ENCODE data around the gene FABP7.

The FABP7 gene

DNA sequence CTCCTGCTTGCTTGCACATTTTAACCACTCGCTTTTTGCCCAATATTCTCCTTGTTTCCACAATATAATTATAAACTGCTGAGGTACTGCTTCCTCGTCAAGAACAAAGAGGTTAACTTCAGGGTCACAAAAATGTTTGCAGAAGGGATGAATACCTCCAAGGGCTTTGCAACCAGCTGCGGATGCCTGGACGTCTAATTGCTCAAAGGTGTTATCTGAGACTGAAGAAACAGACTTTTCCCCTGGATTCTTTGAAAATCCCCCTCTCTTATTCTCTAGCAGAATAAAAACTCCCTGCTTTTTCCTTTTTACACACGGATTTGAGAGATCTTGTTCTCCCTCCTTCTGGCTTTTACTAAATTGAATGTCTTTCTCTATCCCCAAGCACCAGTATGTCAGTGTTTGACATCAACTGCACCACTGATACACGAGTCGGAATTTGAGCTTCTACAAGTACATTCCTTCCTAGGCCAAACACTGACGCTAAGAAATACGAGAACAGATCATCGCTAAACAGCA, 9.2 kb downstream of the FABP7 start:
- DNase-seq (ENCODE audit: low spot score) = no peak
- TF ChIP-seq, protein P1, sequence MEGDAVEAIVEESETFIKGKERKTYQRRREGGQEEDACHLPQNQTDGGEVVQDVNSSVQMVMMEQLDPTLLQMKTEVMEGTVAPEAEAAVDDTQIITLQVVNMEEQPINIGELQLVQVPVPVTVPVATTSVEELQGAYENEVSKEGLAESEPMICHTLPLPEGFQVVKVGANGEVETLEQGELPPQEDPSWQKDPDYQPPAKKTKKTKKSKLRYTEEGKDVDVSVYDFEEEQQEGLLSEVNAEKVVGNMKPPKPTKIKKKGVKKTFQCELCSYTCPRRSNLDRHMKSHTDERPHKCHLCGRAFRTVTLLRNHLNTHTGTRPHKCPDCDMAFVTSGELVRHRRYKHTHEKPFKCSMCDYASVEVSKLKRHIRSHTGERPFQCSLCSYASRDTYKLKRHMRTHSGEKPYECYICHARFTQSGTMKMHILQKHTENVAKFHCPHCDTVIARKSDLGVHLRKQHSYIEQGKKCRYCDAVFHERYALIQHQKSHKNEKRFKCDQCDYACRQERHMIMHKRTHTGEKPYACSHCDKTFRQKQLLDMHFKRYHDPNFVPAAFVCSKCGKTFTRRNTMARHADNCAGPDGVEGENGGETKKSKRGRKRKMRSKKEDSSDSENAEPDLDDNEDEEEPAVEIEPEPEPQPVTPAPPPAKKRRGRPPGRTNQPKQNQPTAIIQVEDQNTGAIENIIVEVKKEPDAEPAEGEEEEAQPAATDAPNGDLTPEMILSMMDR (IDR thresholded peaks at IDR 0.05) = no peak
- Histone ChIP-seq H3K4me3 (peak overlapping the region; percentile 86), H3K27ac (peak overlapping the region; percentile 81 to 92)

DNA sequence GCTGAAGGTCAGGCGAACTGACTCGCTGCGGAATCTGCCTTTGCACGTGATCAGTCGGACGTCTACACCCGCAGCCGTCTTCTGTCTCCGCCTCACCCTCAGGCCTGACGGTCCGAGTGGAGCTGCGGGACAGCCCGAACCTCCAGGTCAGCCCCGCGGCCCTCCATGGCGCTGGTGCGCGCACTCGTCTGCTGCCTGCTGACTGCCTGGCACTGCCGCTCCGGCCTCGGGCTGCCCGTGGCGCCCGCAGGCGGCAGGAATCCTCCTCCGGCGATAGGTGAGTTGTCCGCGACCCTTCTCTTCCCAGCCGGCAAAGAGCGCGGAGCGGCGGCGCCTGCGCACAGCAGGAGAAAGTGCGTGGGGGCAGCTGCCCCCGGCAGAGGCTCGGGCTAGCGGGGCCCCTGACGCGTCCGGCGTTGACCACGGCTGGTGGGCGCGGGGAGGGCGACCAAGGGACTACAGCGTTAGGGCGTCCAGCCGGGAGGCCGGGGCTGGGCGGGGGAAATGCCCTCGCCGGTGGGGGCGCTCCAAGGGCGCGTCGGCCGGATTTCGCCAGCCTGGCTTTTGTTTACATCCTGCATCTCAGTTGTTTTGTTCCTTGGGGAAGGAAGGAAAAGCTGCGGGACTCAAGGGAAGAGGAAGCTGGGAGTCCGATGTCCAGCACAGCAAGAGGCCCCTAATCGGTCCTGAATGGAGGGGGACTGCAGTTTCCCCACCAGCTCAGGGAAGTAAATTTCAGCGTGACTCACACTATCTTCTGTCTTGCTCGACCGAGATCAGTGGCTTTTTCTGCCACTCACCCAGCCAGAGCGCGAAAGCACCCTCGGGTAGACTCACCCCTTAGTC, 9.9 kb downstream of the FABP7 start, which contains the start of gene SMPDL3A:
TSS of gene SMPDL3A (plus strand) at position 77 of the 846 bp plus-strand sequence. CDS start at position 166, 89 bp downstream.
- TF ChIP-seq, protein P1 (IDR thresholded peaks at IDR 0.05) = no peak
- H3K27ac ChIP-seq = peak within 1 kb of the TSS; percentile 81 to 92
- peak; percentile 87 for DNase-seq (ENCODE audit: low spot score)
- H3K4me3 ChIP-seq = peak within 1 kb of the TSS; percentile 86

DNA sequence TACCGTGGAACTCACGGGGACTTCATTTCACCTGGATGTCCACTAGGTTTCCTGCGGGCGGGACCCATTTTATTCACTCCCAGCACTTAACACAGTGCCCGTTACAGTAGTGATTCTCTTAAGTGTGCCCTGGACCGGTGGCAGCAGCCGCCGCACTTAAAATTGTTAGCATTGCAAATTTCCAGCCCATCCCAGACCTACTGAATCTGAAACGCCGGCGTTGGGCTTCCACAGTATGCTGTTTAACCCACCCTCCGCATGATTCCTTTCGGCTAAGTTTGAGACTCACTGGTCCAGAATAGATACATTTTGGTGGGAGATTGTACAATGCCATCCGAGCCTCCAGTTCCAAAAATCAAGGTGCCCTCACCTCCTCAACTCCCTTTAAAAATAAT, 10.5 kb downstream of the FABP7 start:
- TF ChIP-seq, protein P1 (IDR thresholded peaks at IDR 0.05) = no peak
- H3K4me3 ChIP-seq = peak overlapping the region; percentile 86
- DNase-seq (ENCODE audit: low spot score) = no peak
- H3K27ac ChIP-seq = peak overlapping the region; percentile 81 to 92

DNA sequence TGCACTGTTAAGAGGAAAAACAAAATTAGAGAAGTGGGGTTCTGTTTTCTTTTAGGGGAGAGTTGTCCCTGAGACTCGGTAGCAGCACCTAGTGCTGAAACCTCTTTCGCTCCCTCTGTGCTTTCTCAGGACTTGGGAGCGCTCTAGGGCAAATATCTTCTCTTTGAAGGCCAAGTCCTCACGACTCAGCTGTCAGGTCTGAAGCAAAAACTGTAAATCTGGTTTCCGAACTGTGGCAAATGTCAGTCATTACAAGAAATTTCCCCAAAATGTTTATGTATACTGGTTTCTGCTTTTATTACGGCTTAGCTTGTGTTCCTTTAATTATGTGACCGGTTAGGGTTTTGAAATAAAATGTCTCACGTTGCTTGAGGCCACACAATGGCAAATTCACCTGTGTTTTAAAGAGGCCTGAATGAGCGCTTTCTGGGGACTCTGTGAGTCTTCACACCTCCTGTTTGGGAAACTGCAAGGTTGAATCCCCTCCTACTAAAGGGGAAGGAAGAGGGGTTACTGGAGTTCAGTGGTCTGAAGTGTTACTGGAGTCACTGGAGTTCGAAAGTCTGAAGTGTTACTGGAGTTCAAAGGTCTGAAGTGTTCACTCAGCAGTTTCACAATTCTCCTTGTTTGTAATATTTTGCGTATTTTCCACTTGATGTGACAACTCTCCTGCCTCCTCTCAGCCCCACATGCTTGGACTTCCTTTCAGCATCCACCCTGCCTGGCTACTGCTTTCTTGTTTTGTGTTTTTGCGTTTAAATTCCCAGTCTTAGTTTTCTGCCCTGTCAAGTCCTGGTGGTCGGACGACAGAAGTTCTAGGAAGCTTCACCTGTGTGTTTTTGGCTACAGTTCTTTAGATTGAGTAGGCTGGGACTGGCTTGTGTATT, 11.2 kb downstream of the FABP7 start:
- DNase-seq (ENCODE audit: low spot score) = no peak
- H3K4me3 ChIP-seq = peak overlapping the region; percentile 86
- TF ChIP-seq, protein P1 (IDR thresholded peaks at IDR 0.05) = no peak
- H3K27ac ChIP-seq = peak overlapping the region; percentile 81 to 92

DNA sequence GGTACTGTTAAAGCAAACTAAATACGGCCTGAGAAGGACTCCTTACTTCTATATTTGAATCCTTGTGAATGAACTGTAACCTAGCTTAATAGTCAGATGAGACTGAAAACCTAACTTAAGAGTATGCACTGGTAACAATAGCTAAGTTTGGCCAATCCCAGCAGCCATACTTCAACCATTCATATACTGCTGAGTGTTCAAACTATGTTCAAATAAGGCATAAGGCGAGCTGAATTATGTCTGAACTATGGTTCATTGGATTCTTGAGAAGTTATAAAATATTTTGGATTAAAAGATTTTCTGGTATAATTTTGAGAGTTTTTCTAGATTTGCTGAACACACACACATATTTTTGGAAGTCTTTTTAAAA, 11.8 kb downstream of the FABP7 start:
- TF ChIP-seq, protein P1 (IDR thresholded peaks at IDR 0.05) = no peak

DNA sequence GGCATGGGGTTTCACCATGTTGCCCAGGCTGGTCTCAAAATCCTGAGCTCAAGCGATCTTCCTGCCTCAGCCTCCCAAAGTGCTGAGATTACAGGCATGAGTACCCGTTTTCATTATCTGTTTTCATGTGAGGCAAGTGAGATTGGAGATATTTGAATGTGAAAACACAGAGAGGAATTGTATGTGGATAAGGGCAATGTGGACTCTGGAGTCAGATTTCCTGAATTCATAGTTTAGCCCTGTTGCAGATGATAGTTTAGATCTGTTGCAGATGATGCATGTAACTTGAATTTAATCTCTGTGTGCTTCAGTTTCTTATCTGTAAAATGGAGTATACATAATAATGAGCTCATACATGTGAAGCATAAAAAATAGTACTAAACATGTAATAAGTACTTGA, 13.2 kb downstream of the FABP7 start:
- no peak overlapping the region for H3K27ac ChIP-seq
- no peak overlapping the region for H3K4me3 ChIP-seq
- TF ChIP-seq, protein P1 (IDR thresholded peaks at IDR 0.05) = no peak
- DNase-seq (ENCODE audit: low spot score) = no peak

More for the DNA sequence above, 11.8 kb downstream of the FABP7 start:
- DNase-seq (ENCODE audit: low spot score) = no peak
- Histone ChIP-seq H3K27ac (no peak overlapping the region), H3K4me3 (no peak overlapping the region)
